ENCODE measurements around the gene RIBC1.
"Not testable (repeated sequence)": the region's sequence is repeated elsewhere in the genome, so short reads cannot be mapped to it uniquely, and the experiment has no call there.

RIBC1 gene

GRCh38 chrX:53435997-53436396 is 13.3 kb downstream of the RIBC1 start:
- peak in 1 of 2 donors; percentile 40 for DNase-seq (ENCODE audit: low read depth in 2 of 2)

- no peak for DNase-seq (ENCODE audit: low read depth in 2 of 2)
These were observed 14.5 kb downstream of the RIBC1 start for GRCh38 chrX:53437206-53437605.

GRCh38 chrX:53438174-53438831 is 15.6 kb downstream of the RIBC1 start:
- DNase-seq (ENCODE audit: low read depth in 2 of 2) = no peak

- DNase-seq (ENCODE audit: low read depth in 2 of 2) = no peak
These were observed 16.2 kb downstream of the RIBC1 start for GRCh38 chrX:53438832-53439230.

GRCh38 chrX:53440101-53440500 is 17.4 kb downstream of the RIBC1 start:
- no peak for DNase-seq (ENCODE audit: low read depth in 2 of 2)

GRCh38 chrX:53440621-53441517 is 18.2 kb downstream of the RIBC1 start:
- no peak for DNase-seq (ENCODE audit: low read depth in 2 of 2)

- DNase-seq (ENCODE audit: low read depth in 2 of 2) = peak; percentile 37 to 51
These were observed 19.1 kb downstream of the RIBC1 start for GRCh38 chrX:53441531-53442321.

- no peak for DNase-seq (ENCODE audit: low read depth in 2 of 2)
These were observed 19.6 kb downstream of the RIBC1 start for GRCh38 chrX:53442322-53442631.

GRCh38 chrX:53445977-53446376 is 23.3 kb downstream of the RIBC1 start:
- DNase-seq (ENCODE audit: low read depth in 2 of 2) = no peak

- DNase-seq (ENCODE audit: low read depth in 2 of 2) = no peak
These were observed 24.8 kb downstream of the RIBC1 start for GRCh38 chrX:53447441-53447840.

- no peak for DNase-seq (ENCODE audit: low read depth in 2 of 2)
These were observed 27.0 kb downstream of the RIBC1 start for GRCh38 chrX:53449632-53450031.

- DNase-seq (ENCODE audit: low read depth in 2 of 2) = no peak
These were observed 30.1 kb downstream of the RIBC1 start for GRCh38 chrX:53452812-53453211.

- no peak for DNase-seq (ENCODE audit: low read depth in 2 of 2)
These were observed 33.6 kb downstream of the RIBC1 start for GRCh38 chrX:53456254-53456653.

GRCh38 chrX:53458082-53458481 is 35.4 kb downstream of the RIBC1 start:
- no peak for DNase-seq (ENCODE audit: low read depth in 2 of 2)

GRCh38 chrX:53468659-53469058 is 46.0 kb downstream of the RIBC1 start:
- not testable (repeated sequence) for DNase-seq (ENCODE audit: low read depth in 2 of 2)

- no peak for DNase-seq (ENCODE audit: low read depth in 2 of 2)
These were observed 48.7 kb downstream of the RIBC1 start for GRCh38 chrX:53471346-53471745.

- no peak for DNase-seq (ENCODE audit: low read depth in 2 of 2)
These were observed 52.0 kb downstream of the RIBC1 start for GRCh38 chrX:53474707-53475106.

- DNase-seq (ENCODE audit: low read depth in 2 of 2) = no peak
These were observed 53.7 kb downstream of the RIBC1 start for GRCh38 chrX:53476371-53476770.

GRCh38 chrX:53479301-53479700 is 56.6 kb downstream of the RIBC1 start:
- no peak for DNase-seq (ENCODE audit: low read depth in 2 of 2)
